HG03565 (cell line): Measurements from ENCODE around the gene FAM222A.

ENCODE experiments used
- ATAC-seq: cut with Tn5 transposase; IDR thresholded peaks from one replicate; pipeline ENCODE4 v1.9.1; 2021; ENCODE audit warnings: mild to moderate bottlenecking, moderate library complexity; ENCODE audit not compliant: unreplicated experiment

FAM222A gene

DNA sequence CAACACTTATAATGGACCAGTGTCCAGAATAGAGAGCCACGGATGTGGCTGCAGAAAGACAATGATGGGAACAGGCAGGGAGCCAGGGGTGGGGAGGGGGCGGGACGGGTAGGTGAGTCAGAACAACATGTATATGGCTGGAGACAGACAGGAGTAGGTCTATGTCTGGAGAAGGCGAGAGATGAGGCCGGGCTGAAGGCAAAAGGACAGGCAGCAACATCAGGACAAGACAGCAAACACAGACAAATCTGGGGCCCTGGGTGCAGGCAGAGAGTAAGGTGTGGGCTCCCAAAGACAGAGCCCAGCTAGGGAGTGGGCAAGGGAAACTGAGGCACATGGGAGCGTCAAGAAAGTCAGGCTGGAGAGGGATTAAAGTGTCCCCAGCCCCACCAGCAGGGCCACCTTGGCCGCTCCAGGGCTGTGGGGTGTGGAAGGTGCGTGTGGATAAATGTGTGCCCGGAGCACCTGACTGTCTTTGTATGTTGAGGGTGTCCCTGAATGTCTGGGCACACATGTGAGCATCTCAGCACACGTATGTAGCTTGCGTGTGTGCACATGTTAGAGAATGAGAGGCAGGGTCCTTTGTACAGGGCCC is 44.1 kb downstream of the FAM222A start:
- ATAC-seq: no peak

DNA sequence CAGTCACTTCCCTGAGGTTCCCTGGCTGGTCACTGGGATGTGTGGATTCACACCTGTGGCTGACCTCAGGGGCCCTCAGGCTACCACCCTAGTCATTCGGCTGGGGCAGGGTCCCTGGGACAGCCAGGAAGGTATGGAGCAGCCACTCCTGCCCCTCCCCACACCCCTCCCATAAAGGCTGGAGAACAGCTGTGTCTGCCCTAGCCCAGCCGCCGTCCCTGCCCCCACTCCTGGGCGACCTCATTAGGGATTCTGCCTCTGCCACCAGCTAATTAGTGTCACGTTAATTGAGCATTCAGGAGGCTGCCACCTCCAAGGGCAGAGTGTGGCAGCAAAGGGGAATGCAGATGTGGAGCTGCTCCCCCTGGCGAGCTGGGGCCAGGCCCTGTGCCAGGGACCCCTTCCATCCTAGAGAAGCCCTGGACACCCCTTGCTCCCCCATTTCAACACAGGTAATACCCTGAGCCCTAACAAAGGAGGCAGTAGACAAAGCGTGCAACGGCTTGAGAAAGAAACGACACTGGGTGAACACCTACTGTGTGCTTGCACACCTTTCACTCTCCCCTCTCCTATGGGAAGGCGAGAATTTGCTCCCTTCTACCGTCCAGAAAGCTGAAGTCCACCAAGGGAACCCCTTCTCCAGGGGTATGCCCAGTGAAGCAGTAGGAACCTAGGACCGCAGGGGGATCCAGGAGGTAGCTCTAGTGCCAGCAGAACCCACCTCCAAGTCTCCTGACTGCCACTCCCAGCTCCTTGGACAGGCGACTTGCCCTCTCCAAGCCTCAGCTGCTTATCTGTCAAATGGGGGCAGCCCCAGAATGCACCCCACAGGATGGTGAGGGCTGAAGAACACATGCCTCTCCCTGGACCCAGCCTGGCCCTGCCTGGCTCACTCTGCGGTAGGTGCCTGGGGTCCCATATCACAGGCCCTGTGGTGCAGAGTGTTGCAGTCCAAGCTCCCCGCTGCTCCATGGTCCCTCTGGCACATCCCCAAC is 45.1 kb downstream of the FAM222A start:
- no peak for ATAC-seq

DNA sequence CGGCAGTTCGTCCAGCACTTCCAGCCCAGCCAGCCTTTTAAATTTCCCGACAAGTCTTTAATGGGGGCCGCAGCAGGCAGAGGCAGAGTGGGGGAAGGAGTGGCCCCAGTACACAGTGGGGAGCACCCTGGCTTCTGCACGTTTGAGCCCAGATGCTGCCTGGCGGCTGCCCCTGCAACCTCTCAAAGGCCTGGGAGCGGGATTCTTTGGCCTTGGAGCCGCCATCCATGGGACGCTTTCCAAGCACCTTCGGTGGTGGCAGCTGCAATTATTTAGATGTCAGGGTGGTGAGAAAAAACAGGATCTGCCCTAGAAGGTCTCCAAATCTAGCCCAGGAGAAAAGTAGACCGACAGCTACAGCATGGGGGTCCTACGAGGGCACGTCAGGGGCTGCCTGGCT is 46.0 kb downstream of the FAM222A start:
- ATAC-seq: no peak

DNA sequence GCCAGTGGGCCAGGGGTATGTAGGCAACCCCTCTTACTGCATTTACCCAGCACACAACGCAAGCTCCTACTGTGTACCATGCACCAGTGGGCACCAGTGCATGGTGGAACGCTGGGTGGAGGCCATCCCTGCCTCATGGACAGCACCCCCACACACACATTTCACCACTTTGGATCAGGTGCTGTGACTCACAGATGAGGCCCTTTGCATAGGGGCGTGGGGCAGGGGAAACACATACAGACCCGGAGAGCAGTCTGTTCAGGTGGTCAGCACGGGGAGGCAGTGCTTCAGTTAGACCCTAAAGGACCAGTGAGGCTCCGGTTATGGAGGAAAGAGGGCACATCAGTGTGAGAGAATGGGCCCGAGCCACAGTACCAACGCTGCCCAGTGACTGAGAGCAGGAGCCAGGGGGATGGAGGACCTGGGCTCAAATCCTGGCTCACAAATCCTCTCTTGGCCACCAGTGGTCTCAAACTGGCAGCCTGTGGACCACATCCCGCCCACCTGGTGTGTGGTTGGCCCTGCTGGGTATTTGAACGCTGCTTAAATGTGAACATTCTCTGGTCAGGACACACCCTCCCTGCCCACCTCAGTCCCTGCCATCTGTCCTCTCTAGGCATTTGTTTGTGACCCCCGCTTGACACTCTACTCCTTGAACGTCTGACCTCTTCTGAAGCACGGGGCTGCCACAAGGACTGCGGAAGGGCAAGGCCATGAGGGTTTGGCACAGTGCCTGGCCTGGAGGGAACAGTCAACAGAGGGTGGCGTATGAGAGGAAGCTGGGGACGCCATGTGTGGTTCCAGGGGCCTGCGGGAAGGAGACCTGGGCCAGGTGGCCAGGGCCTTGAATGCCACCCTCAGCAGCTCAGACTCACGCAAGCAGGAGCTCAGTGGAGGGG is 46.7 kb downstream of the FAM222A start:
- ATAC-seq: no peak

DNA sequence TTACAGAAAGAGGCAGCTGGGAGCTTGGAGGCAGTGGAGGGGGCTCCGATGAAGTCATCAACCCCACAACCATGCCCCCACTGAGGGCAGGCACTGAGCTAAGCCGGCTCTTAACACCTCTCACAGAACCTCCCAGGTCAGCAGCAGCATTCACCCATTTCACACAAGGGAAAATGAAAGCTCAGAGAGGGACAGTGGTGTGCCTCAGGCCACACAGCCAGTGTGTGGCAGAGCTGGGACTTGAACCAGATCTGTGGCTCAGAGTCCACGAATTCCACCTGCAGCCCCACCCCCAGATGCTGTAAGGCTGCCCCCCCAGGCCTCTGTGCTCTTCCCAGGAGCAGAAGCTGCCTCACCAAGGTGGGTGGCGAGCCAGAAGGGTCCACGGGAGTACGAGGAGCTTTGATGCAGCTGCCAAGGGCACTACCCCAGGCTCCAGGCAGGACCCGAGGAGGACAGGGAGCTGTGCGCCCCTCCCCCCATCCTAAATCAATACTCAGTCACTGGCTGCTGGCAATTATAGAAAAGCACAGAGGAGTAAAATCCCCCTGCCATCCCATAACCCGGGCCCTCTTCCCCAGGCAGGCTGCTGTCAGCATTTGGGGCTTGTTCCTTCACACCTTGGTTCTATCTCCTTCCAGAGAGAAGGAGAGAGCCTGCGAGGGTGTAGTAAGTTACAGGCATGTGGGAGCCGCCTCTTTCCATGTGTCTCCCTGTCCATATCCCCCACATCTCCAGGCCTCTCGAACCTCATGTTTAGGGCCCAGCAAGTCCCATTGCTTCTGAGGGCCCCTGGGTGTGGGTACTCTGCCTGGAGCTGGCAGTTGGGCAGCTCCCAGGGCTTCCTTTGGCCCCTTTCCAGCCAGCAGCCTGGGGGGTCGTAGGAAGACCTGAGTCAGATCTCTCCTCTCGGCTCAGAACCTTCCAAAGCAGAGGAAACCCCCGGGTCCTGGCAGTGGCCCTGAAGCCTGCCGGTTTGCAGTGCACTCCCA is 47.6 kb downstream of the FAM222A start:
- no peak for ATAC-seq

GRCh38 chr12:109762071-109762672 is 48.5 kb downstream of the FAM222A start:
- ATAC-seq: no peak

- no peak for ATAC-seq
Observed at GRCh38 chr12:109762673-109763191, 49.1 kb downstream of the FAM222A start.

DNA sequence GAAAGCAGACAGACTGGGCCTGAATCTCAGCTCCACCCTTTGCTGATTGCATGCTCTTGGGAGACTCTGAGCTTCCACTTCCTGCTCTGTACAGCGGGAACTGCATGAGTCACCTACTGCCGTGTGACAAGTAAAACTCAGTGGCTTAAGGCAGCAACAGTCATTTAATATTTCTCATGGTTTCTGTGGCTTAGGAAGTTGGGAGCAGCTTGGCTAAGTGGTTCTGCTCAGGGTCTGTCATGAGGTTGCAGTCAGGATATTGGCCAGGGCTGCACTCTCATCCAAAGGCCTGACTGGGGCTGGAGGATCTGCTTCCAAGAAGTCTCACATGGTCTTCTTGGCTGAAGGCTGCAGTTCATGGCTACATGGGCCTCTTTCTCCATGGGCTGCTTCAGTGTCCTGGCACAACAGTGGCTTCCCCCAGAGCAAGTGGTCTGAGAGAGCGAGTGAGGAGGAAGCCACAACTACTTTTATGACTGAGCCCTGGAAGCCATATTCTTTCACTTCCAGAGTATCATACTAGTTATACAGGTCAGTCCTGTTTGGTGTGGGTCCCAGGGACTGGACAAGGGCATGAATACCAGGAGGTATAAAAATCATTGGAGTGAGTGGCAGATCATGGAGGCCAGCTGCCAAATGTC is 49.7 kb downstream of the FAM222A start:
- ATAC-seq: no peak

- no peak for ATAC-seq
Observed at GRCh38 chr12:109764123-109764522, 50.5 kb downstream of the FAM222A start.

- no peak for ATAC-seq
Observed at GRCh38 chr12:109764776-109765445, 51.3 kb downstream of the FAM222A start.

GRCh38 chr12:109765446-109765810 is 51.8 kb downstream of the FAM222A start:
- ATAC-seq: no peak

GRCh38 chr12:109766251-109766778 is 52.7 kb downstream of the FAM222A start:
- ATAC-seq: no peak

- no peak for ATAC-seq
Observed at GRCh38 chr12:109767456-109767855, 53.8 kb downstream of the FAM222A start.

- no peak for ATAC-seq
Observed at GRCh38 chr12:109767991-109768900, 54.6 kb downstream of the FAM222A start.

- no peak for ATAC-seq
Observed at GRCh38 chr12:109768901-109769670, 55.5 kb downstream of the FAM222A start.

DNA sequence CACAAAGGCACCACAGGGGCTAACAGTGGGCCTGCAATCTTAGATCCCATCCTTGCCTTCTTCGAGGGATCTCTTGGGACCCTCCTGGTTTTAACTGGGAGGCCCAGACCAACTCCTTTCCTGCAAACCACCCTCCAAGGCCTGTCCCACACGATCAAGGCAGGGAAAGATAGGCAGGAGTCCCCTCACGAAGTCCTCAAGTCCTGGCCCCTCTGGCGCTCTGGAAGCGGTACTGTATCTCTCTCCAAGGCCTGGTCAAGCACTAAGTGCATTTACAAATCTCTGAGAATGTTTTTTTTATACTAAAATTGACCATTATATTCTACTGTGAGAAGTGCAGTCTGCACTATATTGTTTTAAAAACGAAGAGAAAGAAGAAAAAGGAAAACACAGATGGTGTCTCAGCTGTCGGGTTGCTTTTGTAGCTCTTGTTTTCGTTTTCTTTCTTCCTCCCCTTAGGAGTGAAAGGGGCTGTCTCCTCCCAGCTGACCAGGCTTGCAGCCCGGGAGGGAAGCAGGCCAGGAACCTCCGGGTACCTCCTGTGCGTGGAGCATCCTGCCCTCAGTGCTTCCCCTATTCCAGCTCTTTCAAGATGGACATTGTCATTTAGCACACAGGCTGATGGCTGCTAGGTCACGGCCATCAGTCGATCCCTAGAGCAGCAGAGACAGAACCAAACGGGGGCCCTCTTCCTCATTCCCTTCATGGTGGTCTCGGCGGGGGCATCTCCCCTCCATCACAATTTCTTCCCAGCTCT is 56.7 kb downstream of the FAM222A start:
- no peak for ATAC-seq
